ENCODE results near the gene PRMT6.
A peak's percentile ranks its signal among the peaks of the same experiment; 100 is the strongest.

DNA sequence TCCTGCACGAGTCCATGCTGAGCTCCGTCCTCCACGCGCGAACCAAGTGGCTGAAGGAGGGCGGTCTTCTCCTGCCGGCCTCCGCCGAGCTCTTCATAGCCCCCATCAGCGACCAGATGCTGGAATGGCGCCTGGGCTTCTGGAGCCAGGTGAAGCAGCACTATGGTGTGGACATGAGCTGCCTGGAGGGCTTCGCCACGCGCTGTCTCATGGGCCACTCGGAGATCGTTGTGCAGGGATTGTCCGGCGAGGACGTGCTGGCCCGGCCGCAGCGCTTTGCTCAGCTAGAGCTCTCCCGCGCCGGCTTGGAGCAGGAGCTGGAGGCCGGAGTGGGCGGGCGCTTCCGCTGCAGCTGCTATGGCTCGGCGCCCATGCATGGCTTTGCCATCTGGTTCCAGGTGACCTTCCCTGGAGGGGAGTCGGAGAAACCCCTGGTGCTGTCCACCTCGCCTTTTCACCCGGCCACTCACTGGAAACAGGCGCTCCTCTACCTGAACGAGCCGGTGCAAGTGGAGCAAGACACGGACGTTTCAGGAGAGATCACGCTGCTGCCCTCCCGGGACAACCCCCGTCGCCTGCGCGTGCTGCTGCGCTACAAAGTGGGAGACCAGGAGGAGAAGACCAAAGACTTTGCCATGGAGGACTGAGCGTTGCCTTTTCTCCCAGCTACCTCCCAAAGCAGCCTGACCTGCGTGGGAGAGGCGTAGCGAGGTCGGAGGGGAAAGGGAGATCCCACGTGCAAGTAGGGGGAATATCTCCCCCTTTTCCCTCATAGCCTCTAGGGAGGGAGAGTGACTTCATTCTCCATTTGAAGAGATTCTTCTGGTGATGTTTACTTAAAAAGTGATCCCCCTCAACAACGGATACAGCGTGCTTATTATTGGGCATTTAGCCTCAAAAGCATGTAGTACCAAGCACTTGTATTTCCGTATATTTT is 991 bp downstream of the PRMT6 start:
- TF ChIP-seq ZNF384 (IDR thresholded peaks at IDR 0.05) (no peak), HDGF (IDR thresholded peaks at IDR 0.05; ENCODE audit: borderline replicate concordance) (no peak), L3MBTL2 (conservative IDR thresholded peaks at IDR 0.05) (peak; percentile 70)
